IPS-NIHi7 (cell line): Measurements from ENCODE around the gene CEP131.
A peak's percentile ranks its signal among the peaks of the same experiment; 100 is the strongest.
"Not testable (repeated sequence)": the region's sequence is repeated elsewhere in the genome, so short reads cannot be mapped to it uniquely, and the experiment has no call there.

Experiments used
- DNase-seq: peaks from one replicate; pipeline ENCODE4 v3.0.0; 2012; ENCODE audit warnings: mixed read lengths; ENCODE audit errors: extremely low spot score

CEP131 gene

DNA sequence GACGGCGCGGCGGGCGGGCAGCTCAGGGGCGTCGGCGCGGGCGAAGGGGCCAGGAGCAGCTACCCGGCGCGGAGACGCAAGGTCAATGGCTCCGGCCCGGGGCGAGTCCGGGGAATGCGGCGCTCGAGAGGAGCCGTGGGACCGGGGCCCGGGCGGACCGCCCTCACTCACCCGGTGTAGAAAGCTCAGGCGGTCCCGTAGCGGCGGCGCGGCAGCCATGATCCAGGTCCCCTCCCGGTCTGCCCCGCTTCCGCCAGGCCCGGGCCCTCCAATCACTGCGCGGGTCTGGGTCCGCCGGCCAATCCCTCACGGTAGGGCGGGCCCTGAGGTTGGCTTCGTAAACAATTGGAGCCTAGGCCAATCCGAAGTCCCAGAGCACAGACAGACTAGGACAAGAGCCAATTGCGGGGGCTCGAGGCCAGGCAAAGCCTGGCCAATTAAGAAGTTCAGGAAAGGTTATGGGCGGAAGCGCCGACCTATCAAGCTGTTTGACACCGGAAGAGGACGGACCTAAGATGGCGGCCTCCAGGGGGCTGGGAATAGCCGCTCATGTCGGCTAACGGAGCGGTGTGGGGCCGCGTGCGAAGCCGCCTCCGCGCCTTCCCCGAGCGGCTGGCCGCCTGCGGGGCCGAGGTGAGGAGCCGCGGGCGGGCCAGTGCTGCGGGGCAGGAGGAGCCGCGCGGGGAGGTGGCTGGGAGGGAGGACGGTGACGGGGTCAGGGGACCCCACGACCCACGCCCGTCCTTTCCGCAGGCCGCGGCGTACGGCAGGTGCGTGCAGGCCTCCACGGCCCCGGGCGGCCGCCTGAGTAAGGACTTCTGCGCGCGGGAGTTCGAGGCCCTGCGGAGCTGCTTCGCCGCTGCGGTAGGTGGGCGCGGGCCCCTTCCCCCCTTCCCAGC, 16.3 kb upstream of the CEP131 start, which contains the start of the genes NDUFAF8 and TEPSIN:
NDUFAF8 (plus strand) TSS at position 504 of the 899 bp plus-strand sequence; CDS start at position 550, 46 bp downstream.
TEPSIN (minus strand) TSS at position 241 of the 899 bp plus-strand sequence; CDS start at position 219, 22 bp downstream.
- peak; percentile 100 for DNase-seq

DNA sequence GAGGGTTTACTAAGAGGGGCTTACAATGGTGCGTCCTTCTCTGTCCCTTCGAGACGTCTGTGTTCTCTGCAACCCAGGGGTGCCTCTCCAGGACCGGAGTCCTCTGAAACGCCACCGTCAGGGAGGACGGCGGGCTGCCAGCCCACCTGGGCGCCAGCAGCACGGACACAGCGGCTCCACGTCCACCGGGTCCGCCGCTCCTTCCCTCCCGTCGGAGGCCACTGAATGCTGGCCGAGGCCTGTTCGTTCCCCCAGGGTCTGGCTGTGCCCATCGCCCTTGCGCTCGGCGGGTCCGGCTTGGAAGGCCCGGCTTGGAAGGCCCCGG, 15.7 kb upstream of the CEP131 start:
- no peak for DNase-seq

DNA sequence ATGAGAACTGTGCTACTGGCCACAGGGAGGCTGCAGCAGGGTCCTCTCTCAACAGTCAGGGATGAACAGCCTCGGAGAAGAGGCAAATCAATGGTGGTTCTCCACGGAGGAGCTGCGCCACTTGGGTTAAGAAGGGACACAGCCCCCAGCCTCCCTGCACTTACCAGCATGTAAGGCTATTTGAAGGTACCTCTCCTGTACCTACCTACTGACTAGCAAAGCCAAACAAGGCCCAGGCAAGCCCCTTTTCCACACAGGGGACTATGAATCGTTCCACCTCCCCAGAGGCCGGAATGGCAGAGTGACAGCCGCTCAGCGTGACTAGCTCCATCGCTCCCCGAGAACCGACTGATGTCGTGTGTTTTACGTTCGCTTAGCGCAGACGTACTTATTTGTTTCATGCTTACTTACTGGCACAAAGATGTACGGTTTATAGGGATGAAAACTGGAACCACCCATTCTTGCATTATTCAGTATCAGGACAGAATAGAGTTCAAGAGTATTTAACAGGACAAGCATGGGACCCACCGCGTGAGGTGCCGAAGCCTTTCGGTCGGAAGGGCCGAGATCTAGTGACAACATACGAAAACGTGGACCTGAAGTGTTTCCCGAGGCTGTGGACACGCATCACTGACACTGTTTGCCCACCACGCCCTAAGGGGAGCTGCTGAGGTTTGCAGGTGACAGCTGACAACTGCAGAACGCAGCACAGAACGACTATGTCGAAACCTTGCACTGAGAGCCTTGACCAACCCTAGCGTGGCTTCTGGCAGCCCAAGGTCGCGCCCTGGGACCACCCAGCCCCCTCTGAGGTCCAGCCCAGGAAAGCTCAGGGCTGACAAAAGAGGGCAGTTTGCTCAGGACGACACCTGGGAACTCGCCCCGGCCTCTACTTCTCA, 15.1 kb upstream of the CEP131 start:
- DNase-seq: no peak

DNA sequence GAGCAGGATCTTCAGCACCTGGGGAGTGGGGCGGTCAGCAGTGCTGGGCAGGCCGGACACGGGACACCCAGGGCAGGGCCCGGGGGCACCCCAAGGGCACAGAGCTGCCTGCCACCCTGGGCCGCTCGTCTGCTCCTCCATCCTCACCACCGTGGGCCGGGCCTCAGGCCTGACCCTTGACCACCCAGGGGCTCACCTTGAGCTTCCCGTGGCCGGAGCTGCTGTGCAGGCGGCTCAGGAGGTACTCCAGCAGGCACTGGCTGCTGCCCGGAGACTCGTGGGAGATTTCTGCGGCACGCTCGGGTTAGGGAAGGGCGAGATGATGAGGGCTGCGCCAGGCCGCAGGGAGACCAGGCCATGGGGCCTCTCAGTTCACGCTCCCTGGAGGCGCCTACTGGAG, 14.0 kb upstream of the CEP131 start:
- no peak for DNase-seq

DNA sequence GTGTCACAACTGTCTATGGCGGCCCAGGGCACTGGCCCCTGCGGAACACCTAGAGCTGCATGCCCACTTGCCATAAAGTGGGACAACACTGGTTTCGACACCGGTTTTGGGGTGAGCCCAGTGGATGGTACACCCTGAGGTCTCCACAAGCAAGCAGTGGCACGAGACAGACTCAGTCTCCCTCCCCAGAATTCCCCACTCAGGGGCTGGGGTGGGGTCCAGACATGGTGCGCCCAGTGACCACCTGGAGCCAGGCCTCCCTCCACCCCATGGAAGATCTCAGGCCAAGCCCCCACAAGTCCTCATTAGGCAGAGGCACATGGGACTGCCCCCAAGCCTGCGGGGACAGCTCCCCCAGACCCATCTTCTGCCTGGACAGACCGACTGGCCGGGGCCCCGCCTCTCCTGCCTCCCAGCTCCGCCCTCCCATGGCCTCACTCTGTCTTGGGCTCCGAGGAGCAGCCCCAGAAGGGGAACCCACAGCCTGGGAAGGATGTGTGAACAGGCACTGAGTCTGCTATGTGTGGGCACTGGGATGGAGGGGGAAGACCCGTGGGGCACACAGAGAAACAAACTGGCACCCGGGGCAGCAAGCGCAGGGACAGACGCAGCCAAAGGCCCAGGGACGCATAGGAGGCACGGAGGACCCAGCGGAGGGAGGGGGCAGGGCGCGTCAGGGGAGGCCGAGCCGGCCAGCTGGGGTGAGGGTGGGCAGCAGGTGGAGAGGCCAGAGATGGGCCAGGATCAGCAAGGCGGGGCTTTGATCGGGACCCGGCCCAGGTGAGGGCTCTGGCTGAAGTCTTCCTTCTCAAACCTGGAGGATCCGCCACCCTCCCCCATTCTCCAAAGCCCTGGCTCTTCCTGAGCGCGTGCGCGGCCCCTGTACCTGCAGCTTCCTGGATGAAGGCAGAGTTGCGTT, 13.3 kb upstream of the CEP131 start:
- DNase-seq: no peak

DNA sequence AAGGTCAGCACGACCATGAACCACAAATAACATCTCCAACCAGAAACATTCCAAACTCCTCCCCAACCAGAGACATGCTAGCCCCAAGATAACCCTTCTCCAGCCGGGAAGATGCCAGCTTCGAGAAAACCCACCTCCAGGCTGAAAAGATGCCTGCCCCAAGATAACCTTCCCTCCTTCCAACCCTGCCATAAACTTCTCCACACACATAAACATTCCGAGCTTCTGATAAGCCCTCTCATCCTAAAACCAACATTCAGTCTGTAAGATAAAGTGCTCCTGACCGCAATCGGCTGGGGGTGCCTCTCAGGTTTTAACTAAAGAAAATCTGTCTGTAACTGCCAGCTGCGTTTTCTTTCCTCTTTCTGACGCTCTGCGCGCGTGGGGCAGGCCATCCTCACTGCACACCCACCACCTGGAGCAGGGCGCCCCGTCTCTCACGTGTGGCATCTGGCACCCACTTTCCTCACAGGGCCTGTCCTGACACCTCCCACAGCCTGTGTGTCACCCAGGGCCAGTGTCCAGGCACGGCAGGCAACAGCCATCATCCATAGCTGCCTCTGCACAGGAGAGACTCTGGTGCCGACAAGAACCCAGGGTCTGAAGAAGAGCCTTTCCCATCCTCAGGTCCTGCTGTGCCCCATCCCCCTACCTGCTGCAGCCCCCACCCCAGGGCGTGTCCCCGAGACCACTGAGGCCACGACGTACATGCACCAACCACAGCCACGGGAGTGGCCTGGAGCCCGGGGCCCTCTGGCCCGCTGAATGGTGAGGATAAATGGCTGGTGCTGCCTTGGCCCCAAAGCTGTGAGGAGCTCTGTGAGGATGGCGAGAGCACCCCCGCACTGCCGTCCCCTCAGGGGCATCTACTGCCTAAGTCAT, 12.4 kb upstream of the CEP131 start:
- no peak for DNase-seq

DNA sequence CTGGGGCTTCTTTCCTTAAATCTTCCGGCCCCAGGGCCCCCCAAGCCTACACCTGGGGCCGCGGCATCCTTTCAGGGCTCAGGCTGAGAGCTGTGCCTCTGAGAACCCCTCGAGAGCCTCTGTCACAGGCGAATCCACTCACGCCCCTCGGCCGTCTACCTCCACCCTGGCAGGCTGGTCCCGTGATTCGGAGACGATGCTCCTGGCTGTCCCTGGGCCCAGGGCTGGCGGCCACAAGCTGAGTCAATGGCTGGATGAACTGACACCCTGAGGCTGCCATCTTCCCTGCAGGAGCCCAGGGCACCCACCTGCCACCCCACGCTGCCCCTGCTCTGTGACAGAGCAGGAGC, 11.7 kb upstream of the CEP131 start:
- DNase-seq: no peak

DNA sequence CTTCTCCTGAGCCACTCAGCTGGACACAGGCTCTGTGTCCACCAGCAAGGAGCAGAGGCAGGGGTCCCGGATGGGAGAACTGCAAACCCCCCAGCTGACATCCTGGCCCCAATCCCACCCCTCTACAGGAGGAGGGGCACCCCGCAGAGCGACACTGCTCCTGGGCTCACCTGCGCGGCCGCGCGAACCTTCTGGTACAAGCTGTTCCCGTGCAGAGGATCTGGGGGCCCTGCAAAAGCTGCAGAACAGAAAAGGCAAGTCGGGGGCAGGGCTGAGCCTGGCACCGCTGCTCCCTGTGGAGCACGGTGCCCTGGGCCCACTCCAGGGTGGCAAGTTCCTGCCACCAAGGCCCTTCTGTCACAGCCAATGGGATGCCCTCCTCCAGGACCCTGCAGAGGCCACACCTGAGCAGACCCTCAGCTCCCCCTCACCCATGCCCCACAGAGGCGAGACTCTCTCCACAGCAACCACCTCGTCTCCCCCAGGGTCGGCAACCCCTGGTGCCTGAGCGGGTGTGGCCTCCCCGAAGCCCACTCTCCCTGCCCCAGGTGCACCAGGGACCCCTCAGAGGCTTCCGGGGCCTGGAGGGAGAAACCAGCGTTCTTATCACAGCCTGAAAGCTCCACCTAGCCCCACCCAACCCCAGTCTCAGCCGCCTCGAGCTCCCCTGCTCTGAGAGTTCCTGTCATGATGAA, 11.2 kb upstream of the CEP131 start:
- no peak for DNase-seq

DNA sequence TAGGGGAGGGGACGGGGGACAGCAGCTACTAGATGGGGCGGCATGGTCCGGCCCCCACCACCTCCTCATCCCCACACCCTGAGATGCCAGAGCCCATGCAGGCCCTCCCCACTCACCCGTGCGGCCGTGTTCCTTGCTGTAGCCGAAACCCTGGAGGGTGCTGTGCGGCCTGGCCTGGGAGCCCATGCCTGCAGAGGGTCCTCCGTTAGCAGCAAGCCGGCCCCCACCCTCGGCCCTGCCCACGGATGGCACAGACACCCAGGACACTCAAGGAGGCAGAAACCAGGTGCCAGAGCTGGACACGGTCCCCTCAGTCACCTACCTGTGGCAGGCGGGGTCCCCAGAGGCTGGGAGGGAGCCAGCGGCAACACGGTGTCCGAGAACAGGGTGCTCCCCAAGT, 10.6 kb upstream of the CEP131 start:
- DNase-seq: no peak

DNA sequence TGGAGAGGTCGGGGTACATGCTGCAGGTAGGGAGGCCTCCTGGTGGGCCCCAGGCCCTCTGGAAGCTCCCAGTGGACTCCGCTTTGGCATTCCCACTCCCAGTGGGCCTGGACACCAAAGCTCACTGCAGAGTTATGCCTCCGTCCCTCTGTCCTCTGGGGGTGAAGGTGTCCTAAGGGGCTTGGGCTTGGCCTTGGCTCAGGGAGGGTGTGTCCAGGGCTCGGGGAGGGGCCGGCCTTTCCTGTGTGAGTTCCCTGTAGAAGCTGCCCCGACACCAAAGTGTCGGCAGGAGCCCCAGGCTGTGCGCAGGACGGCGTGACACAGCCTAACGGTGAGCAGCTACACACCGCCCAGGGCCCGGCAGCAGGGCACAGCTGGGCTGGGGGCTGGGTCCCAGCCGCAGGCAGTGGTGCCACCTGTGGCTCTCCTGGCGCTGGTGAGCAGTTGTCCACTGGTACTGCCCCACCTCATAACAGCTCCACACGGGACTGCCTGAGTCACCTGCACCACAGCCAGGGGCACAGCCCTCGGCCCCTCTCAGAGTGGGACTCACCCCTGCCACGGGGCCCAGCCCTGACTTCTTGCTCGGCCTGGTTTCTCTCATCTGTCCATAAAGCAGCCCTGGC, 10.0 kb upstream of the CEP131 start:
- DNase-seq: no peak

DNA sequence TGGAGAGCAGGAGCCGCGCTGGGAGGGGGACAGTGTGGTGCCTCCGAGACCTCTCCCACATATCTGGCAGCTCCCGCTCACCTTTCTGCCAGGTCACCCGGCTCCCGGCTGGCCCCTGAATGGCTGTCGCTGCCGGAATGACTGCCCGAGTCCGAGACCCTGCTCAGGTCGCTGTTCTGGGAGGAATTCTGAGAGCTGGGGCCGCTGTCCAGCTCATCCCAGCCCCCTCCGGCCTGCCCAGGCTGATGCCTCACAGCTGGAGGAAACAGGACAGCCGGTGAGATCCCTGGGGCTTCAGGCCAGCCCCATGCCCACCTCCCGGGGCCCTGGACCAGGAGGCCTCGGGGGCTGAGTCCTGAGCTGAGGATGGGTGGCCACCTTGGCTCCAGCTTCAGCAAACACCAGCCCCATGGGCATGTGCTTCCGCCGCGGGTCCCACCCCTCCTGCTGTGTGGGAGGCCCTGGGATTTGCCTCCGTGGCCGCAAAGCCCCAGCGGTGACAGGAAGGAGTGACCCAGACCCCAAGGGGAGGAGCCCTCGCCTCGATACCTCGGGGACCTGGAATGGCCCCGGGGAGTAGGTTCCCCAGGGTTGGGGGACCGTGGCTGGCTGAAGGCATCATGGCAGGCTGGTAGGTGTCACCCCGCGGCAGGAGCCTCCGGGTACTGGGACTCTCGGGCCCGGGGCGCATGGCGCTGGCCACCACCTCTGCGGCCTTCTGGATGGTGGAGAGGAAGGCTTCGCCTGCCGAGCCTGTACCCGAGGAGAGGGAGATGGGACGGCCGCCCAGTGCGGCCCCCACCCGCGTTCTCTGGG, 9.2 kb upstream of the CEP131 start:
- DNase-seq: no peak

DNA sequence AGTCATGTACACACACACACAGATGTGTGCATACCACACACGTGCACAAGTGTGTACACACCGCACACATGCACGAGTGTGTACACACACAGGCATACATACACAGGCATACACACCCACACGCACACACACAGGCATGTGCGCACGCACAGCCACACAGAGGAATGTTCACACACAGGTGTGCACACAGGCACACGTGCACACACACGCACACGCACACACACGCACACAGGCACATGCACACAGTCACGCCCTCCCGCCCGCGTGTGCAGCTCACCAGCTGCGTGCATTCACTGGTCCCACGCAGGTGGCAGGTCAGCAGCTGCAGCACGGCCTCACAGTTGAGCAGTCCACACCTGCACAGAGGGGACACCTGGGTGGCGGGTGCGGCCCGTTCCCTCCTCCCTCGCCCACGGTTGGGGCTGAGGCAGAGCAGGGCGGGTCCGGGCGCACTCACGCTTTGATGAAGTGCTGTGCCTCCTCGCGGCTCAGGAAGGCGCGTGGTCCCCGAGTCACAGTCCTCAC, 8.4 kb upstream of the CEP131 start:
- no peak for DNase-seq

DNA sequence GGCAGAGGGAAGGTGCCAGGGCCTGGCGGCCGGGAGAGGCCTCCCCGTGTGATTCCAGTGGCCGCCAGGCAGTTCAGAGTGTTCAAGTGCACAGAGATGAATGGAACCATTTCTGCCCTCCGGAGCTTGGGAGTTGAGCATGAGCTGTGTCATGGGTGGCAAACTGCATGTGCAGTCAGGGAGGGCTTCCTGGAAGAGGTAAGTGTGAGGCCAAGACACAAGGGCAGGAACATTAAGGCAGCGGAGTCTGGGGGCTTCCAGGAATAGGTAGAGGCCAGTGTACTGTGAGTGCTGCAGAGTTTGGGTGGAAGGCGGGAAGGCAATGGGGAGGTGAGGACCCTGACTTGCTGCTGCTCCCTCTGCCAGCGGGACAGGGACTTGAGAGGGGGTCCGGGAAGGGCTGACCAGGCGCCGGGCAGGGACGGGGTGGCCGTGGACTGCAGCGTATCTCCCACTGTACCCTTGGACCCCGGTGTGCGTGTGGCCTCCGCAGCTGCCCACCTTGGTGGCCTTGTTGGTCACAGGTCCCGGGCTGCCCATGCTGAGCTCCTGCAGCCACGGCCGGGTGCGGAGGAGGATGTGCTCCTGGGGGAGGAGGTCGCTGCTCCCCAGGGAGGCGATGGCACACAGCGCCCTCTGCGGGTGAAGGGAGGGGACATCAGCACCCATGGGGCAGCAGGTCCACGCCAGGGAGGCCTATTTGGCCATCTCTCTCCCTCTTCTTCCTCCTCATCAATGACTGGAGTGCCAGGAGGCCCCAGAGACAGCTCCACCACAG, 7.5 kb upstream of the CEP131 start:
- DNase-seq: peak; percentile 67

DNA sequence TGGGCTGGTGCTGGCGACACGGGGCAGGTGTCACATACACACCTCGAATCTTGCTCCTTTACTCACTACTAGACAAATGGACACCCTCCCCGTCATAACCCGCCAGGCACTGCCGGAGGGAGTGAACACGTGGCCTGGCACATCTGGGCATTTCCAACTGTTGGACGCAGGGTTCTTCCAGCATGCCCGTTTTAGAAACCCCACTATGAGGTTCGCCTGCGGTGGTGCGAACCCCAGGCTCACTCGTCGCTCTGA, 6.8 kb upstream of the CEP131 start:
- no peak for DNase-seq

DNA sequence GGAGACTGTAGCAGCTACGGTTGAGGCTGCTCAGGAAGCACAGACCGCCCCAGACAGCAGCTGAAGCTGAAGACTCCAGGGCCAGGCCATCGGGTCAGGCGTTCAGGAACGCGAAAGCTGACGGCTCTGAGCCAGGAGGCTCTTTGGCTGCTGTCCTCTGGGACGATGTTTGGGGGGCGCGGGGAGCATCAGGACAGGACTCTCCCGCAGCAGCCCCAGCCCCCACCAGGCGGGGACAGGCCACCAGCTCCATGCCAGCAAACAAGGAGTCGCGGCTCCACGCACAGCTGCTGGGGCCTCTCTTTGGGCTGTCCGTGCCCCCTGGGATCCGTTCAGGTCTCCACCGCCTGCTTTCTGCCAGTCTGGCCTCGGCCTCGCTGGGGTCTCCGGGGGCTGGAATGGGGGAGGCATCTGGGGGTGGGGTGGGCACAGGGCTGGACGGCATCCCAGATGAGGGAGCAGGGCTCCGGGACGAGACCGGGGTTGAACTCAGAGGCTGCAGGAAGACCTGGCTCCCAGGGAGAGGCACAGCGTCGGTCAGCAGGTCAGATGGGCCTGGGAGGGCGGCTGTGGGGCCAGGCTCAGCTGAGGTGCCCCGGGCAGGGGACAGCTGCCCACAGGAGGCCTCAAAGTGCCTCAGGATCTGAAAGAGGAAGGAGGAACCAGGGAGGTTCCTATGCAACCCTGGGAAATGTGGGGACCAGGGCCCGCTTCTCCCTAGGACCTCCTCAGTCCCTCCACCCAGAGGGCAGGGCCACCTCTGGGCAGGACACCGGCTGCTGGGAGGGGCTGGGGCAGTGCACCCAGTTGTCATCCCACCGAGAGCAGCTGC, 6.3 kb upstream of the CEP131 start:
- no peak for DNase-seq

DNA sequence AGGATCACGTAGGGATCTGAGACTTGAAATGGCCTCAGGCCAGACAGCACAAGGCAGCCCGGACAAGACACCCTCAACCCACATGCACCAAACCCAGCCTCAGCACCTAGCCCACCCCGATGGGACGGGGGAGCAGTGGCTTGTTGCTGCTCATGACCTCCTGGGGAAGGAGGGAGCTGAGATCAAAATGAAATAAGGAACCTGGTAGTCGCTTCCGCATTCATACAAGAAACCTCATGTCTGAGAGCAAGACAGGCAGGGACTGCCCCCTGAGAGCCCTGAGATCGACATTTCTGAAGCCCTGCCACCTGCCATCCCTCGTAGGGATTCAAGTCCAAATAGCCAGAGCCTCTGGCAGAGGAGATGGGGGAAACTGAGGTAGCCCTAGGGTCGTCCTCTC, 5.7 kb upstream of the CEP131 start:
- DNase-seq: no peak

DNA sequence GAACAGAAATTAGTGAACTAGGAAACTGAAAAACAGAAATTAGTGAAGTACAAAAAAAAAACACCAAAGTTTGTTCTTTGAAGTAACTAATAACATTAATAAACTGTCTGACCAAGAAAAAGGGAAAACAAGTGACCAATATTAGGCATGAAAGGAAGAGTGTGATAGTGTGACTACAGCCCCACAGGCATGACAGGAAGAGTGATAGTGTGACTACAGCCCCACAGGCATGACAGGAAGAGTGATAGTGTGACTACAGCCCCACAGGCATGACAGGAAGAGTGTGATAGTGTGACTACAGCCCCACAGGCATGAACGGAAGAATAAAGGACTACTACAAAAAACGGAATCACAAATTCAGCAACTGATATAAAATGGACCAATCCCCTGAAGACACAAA, 4.9 kb upstream of the CEP131 start:
- DNase-seq: not testable (repeated sequence)
